Suppressor macrophage treated with lipopolysaccharide for 1 hour (primary cell): ENCODE data around the gene VASP.

ENCODE experiments used
- DNase-seq, 3 donors: peaks; one replicate each; pipeline ENCODE4 v3.0.0-alpha.2; 2020 to 2022

Gene VASP

DNA sequence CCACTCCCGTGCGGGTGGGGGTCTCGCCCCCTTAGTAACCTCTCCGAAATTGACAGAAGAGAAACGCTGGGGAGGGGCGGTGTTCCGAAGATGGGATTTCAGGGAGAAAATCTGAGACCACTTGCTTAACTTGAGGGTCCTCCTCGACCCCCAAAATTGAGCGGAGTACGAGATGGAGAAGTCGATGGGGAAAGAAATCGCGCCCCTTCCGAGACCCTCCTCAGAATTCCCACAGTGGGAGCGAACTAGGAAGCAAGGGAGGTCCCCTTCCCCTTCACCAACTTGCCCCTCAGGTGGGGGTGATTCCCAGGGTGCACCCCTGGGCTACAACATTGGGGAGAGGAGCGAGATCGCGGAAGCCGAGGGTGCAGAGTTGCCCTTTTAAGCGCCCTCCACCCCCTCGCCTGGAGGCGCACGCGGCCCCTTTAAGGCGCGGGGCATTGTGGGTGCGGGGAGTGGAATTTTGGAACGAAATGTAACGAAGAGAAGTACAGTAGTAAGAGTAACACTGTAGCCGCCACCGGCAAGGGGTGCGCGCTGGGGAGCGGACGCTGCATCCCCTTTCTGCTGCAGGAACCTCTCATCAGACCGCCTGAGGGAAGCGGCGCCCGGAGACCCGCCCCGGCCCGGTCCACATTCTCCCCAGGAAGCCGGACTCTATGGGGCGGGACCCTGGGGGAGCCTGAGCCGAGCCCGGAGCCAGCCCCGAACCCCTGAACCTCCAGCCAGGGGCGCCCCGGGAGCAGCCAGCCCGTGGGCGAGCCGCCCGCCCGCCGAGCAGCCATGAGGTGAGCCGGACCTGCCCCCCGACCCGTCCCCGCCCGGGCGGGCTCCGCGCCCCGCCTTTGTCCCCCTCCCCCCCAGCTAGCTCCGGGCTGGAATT is at the start of gene VASP:
Gene VASP (plus strand): TSS at position 491 of the 883 bp plus-strand sequence. CDS start 293 bp downstream, at position 784.
- peak; percentile 96 for DNase-seq

- DNase-seq = no peak
Observed at GRCh38 chr19:45457776-45458175, 49.5 kb upstream of the VASP start.

GRCh38 chr19:45460807-45461347 is 46.4 kb upstream of the VASP start:
- DNase-seq = no peak

DNA sequence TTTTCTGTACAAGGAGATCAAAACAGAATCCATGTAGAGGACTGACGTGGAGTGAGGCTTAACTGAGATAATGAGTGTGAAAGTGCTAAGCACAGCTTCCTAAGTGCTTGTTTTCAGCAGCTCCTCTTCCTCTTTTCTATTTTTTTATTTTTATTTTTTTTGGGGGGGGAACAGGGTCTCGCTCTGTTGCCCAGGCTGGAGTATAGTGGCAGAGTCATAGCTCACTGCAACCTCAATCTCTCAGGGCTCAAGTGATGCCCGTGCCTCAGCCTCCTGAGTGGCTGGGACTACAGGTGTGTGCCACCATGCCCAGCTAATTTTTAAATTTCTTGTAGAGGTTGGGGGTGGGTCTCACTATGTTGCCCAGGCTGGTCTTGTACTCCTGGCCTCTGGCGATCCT is 45.1 kb upstream of the VASP start:
- DNase-seq = no peak

GRCh38 chr19:45463241-45463640 is 44.0 kb upstream of the VASP start:
- DNase-seq = no peak

DNA sequence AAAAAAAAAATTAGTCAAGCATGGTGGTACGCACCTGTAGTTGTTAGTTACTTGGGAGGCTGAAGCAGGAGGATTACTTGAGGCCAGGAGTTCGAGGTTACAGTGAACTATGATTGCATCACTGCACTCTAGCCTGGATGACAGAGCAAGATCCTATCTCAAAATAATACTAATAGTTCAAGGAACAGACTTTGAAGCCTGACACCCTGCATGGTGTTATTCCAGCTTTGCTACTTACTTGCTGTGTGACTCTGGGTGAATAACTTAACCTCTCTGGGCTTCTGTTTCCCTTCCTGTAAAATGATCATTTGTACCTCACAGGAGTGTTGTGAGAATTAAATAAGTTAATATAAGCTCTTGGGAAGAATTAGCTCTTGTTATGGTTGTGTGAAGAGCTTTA is 43.0 kb upstream of the VASP start:
- no peak for DNase-seq

DNA sequence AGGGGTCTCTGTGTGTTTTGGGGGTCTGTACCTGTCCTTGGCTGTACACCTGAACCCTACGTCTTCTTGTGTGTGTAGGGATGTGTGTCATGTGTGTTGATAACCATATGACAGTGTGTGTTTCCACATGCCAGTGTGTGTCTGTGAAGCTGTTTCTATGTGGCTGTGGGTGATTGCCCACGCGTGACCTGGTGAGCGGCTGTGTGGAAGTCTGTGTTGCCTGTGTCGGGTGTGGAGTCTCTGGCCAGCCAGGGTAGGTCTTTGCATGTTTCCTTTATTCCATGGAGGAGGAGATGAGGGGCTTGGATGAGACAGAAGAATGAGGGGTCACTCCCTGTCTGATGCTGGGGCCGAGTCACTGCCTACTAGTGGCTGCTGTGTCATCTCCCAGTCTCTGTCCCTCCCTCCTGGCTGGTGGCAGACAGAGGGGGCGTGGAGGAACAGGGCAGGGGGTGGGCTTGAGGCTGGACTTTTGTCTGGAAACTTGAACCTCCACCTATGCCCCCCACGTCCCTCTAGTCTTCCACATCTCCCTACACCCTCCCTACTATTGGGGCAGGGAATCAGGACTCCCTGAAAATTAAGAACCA is 42.3 kb upstream of the VASP start:
- DNase-seq = peak in 2 of 3 donors; percentile 31

DNA sequence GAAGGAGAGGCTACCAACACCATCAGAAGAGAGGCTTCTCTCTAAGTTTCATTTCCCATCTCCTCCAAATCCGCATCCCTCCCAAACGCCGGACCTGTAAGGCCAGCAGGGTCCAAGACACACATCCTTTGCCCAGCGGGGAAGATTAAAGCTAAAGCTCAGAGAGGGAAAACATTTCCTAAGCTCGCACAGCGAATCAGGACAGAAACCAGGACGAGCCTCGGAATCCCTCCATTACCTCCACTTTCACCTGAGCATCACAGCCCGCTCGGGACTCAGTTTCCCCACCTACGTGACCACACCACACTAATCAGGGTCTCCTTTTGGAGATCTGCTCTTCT is 40.2 kb upstream of the VASP start:
- no peak for DNase-seq

GRCh38 chr19:45467456-45468158 is 39.7 kb upstream of the VASP start, which contains the start of gene FOSB:
Gene FOSB (plus strand): TSS chr19:45467996. CDS start chr19:45468587, 591 bp downstream.
- DNase-seq = peak; percentile 98 to 99 (median 99)

DNA sequence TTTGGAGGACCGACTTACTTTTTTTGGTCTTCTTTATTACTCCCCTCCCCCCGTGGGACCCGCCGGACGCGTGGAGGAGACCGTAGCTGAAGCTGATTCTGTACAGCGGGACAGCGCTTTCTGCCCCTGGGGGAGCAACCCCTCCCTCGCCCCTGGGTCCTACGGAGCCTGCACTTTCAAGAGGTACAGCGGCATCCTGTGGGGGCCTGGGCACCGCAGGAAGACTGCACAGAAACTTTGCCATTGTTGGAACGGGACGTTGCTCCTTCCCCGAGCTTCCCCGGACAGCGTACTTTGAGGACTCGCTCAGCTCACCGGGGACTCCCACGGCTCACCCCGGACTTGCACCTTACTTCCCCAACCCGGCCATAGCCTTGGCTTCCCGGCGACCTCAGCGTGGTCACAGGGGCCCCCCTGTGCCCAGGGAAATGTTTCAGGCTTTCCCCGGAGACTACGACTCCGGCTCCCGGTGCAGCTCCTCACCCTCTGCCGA is 39.1 kb upstream of the VASP start:
- peak in 2 of 3 donors; percentile 49 for DNase-seq

DNA sequence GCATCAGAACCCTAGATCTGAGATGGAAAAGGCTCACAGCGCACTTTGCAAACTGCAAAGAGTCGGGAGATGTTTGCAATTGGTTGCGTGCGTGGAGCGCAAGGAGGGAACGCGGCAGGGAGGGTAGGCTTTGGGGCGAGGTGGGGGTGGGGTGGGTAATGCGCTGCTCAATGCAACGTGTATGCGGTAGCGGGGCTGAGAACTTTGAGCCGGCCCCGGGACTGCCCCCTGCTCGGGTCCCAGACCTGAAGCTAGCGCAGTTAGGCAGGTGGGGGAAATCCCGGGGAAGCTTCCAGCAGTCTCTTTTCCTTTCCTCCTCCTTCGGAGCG is 38.5 kb upstream of the VASP start:
- DNase-seq = no peak

GRCh38 chr19:45469132-45469944 is 37.9 kb upstream of the VASP start:
- DNase-seq = peak; percentile 94 to 98 (median 96)

DNA sequence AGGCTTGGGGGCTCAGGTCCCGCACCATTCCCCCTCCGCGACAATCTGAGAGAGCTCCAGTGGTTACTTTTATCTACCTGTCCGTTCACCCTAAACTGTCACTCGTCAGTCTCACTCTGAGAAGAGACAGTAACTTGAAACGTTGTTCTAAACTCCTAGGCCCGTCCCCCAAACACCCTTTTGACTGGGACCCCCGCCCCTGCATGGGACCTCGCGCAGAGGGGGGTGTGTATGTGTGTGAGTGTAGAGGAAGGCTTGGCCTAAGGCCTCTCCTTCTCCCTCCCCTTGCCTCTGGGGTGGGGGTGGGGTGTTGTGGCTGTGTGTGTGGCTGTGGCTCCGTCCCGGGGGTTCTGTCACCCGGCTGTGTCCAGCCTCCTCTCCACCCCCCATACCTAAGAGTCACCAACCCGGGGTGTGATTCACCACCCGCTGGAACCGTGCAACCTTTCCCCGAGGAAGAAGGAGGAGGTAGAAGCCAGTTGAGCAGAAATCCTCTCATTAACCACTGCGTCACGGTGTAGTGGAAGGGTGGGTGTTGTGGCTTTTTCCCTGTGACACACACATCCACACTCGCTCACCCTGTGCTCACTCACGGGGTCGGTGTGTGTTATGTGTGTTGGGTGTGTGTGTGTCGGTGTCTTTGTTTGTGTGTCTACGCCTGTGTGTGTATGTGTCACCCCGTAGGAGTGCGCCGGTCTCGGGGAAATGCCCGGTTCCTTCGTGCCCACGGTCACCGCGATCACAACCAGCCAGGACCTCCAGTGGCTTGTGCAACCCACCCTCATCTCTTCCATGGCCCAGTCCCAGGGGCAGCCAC is 37.1 kb upstream of the VASP start:
- peak; percentile 70 to 80 (median 72) for DNase-seq

DNA sequence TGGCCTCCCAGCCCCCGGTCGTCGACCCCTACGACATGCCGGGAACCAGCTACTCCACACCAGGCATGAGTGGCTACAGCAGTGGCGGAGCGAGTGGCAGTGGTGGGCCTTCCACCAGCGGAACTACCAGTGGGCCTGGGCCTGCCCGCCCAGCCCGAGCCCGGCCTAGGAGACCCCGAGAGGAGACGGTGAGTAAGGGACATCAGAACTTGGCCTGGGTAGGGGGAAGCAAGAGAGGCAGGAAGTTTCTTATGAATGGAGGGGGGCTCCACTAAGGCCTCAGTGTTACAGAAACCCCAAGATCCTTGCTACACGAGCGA is 36.6 kb upstream of the VASP start:
- no peak for DNase-seq

GRCh38 chr19:45471111-45471930 is 36.0 kb upstream of the VASP start:
- DNase-seq = peak in 1 of 3 donors; percentile 11

DNA sequence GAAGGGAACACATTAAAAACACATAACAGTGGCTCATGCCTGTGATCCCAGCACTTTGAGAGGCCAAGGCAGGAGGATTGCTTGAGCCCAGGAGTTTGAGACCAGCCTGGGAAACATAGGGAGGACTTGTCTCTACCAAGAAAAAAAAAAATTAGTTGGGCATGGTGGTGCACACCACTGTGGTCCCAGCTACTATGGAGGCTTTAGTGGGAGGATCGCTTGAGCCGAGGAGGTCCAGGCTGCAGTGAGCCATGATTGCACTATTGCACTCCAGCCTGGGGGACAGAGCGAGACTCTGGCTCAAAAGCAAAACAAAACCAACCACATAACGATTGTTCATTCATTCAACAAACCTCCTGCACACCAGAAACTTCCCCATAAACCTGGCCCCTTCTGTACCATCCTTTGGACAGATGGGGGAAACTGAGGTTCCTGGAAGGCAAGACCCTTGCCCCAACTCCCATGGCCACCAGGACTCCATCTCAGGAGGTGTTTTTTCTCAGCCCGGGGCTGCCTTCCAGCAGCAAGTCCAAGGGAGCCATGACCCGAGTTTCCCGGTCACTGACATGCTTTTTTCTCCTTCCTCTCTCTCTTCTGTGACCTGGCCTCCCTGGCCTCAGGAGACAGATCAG is 35.2 kb upstream of the VASP start:
- DNase-seq = peak in 1 of 3 donors; percentile 15

GRCh38 chr19:45472563-45473366 is 34.5 kb upstream of the VASP start:
- DNase-seq = peak in 1 of 3 donors; percentile 34

DNA sequence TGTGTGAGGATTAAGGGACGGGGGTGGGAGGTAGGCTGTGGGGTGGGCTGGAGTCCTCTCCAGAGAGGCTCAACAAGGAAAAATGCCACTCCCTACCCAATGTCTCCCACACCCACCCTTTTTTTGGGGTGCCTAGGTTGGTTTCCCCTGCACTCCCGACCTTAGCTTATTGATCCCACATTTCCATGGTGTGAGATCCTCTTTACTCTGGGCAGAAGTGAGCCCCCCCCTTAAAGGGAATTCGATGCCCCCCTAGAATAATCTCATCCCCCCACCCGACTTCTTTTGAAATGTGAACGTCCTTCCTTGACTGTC is 34.0 kb upstream of the VASP start:
- DNase-seq = no peak
